Activated CD8-positive, alpha-beta T cell treated with anti-CD3 and anti-CD28 coated beads for 36 hours (primary cell): ENCODE results near the gene ZNF584. TPM values are rescaled to one million over a fixed set of nuclear protein-coding genes. Genes with fewer than 3 reads are reported as not detected.

Experiments used
- ATAC-seq: fragments of 200-7000 bp; cut with Tn5 transposase; one replicate; pipeline ENCODE4 v1.10.0; 2021; ENCODE audit warnings: mild to moderate bottlenecking, moderate library complexity
- CTCF ChIA-PET: fragments of 350-600 bp; sonication (Branson Sonifier 250); formaldehyde crosslinking; loops from one replicate; lab custom pipeline; 2021; ENCODE audit warnings: antibody characterized with exemption; lab: Charles Lee
- POLR2A ChIA-PET: fragments of 350-600 bp; sonication (Branson Sonifier 250); formaldehyde crosslinking; loops from one replicate; lab custom pipeline; 2021; ENCODE audit warnings: antibody characterized with exemption; lab: Charles Lee
- DNase-seq: peaks from one replicate; pipeline ENCODE4 v3.0.0-alpha.2; 2020
- H3K27ac Mint-ChIP-seq: one replicate; pipeline ENCODE4 v1.8.0; 2021; ENCODE audit warnings: mild to moderate bottlenecking, mixed read lengths
- H3K27me3 Mint-ChIP-seq: one replicate; pipeline ENCODE4 v1.8.0; 2021; ENCODE audit warnings: mixed read lengths
- H3K36me3 Mint-ChIP-seq: one replicate; pipeline ENCODE4 v1.8.0; 2021; ENCODE audit warnings: low read depth, mixed read lengths
- H3K4me1 Mint-ChIP-seq: one replicate; pipeline ENCODE4 v1.8.0; 2021; ENCODE audit warnings: low read depth, mixed read lengths
- H3K4me3 Mint-ChIP-seq: one replicate; pipeline ENCODE4 v1.8.0; 2021; ENCODE audit warnings: mild to moderate bottlenecking, moderate library complexity, mixed read lengths
- H3K9me3 Mint-ChIP-seq: one replicate; pipeline ENCODE4 v1.8.0; 2021; ENCODE audit warnings: mixed read lengths
- intact Hi-C: fragments of 100-400 bp; cut with micrococcal nuclease; formaldehyde crosslinking; loops from one replicate; pipeline ENCODE4 v1.10.0; 2022
- total RNA-seq, 2 experiments: library from RNA; stranded (reverse); gene quantifications; one replicate each; pipeline ENCODE4 v1.2.3, GENCODE V29; 2021
- TF ChIP-seq, protein P1 (sequence below): fragments of 200-600 bp; IDR thresholded peaks from one replicate; pipeline ENCODE4 v1.8.0; 2022; ENCODE audit warnings: antibody characterized with exemption, mild to moderate bottlenecking

The ZNF584 gene
- total RNA-seq, 2 experiments from 2014 or later: 12.0 to 14.3 TPM

DNA sequence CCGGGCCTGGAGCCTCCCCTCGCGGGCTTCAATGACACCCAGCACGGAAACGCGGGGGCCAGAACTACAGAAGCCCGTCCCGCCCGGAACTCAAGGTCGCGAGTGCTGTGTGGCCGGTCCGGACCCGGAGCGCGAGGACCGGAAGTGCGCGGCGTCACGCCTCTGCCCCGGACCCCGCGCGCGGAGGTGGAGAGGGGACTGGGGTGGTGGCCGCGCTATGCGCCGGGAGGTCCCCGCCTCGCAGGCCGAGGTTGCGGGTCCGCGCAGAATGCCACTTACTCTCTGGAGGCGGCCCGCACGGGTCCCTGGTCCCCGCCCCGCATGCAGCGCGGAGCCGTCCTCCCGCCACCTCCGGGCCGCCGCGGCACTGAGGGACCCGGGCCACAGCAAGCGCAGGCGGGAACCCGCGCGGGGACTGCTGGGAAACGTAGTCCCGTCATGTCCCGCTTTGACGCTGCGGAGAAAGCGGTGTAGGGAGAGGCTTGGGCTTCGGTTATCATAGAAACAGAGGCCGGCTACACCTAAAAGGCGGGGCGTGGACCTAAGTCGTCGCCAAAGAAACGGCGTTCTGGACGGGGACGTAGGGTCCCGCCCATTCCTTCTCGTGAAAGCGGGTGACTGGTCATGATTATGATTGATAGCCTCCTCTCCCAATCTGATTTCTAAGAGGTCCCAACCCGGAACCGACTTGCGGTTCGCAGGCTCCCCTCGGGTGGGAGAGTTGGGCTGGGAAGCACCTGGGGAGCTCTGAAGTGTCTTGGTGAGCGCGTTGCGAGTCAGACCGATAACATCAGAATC, 27.6 kb upstream of the ZNF584 start, which contains the start of gene ZNF837:
Gene ZNF837, minus strand, starts transcription at position 369 of the 798 bp plus-strand sequence. CDS start 11,698 bp downstream, outside the sequence.
- Mint-ChIP-seq H3K27ac (peak within 1 kb of the TSS; percentile 87), H3K4me3 (peak within 1 kb of the TSS; percentile 83), H3K4me1 (peaks cover 20% of the 10 kb centered on the region), H3K36me3 (no peaks in the 10 kb centered on the region), H3K27me3 (no peaks in the 10 kb centered on the region), H3K9me3 (no peaks in the 10 kb centered on the region)
- ATAC-seq: peak; percentile 88
- peak; percentile 99 for DNase-seq
- intact Hi-C loops: no loop called here
- ChIA-PET POLR2A (interaction anchor here (0.7 to 1.9 kb wide), 9 partner anchors 12 to 1977 kb away, joined by 3 to 16 read pairs (median 4); partner anchors contain the start of genes ZBTB45, ZNF497 and ZNF583), CTCF (no interaction called here)
- TF ChIP-seq, protein P1, sequence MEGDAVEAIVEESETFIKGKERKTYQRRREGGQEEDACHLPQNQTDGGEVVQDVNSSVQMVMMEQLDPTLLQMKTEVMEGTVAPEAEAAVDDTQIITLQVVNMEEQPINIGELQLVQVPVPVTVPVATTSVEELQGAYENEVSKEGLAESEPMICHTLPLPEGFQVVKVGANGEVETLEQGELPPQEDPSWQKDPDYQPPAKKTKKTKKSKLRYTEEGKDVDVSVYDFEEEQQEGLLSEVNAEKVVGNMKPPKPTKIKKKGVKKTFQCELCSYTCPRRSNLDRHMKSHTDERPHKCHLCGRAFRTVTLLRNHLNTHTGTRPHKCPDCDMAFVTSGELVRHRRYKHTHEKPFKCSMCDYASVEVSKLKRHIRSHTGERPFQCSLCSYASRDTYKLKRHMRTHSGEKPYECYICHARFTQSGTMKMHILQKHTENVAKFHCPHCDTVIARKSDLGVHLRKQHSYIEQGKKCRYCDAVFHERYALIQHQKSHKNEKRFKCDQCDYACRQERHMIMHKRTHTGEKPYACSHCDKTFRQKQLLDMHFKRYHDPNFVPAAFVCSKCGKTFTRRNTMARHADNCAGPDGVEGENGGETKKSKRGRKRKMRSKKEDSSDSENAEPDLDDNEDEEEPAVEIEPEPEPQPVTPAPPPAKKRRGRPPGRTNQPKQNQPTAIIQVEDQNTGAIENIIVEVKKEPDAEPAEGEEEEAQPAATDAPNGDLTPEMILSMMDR: no peak

DNA sequence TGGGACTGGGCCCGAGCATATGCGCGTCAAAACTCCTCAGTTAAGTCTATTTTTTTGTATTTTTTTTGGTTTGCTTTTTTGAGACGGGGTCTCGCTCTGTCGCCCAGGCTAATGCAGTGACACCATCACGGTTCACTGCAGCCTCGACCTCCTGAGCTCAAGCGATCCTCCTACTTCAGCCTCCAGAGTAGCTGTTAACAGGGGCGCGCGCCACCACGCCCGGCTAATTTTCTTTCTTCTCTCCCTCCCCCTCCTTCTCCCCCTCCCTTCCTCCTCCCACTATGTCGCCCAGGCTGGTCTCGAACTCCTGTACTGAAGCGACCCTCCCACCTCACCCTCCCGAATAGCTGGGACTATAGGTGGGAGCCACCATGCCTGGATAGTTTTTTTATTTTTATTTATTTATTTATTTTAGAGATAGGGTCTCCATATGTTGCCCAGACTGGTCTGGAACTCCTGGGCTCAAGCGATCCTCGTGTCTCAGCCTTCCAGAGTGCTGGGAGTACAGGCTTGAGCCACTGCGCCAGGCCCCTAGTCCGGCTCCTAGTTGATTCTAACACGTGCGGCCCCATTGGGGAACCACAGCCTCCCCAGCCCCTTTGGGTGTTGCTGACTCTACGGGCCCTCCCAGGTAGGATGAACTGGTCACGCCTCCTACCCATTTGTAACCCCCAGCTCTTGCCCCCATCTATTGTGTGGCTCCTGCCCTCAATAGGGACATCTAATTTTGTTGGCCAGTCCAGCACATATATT, 26.8 kb upstream of the ZNF584 start:
- Mint-ChIP-seq H3K27me3 (no peaks in the 10 kb centered on the region), H3K9me3 (no peaks in the 10 kb centered on the region), H3K36me3 (no peaks in the 10 kb centered on the region), H3K4me3 (peak overlapping the region; percentile 83), H3K4me1 (peaks cover 20% of the 10 kb centered on the region), H3K27ac (peak overlapping the region; percentile 86)
- ChIA-PET POLR2A (interaction anchor here (0.7 to 1.5 kb wide), 9 partner anchors 9 to 1978 kb away, joined by 3 to 5 read pairs (median 3); partner anchors contain the start of genes ZBTB45 and ZNF583), CTCF (no interaction called here)
- ATAC-seq (no peak), DNase-seq (no peak)
- intact Hi-C loops: no loop called here
- TF ChIP-seq, protein P1: no peak

DNA sequence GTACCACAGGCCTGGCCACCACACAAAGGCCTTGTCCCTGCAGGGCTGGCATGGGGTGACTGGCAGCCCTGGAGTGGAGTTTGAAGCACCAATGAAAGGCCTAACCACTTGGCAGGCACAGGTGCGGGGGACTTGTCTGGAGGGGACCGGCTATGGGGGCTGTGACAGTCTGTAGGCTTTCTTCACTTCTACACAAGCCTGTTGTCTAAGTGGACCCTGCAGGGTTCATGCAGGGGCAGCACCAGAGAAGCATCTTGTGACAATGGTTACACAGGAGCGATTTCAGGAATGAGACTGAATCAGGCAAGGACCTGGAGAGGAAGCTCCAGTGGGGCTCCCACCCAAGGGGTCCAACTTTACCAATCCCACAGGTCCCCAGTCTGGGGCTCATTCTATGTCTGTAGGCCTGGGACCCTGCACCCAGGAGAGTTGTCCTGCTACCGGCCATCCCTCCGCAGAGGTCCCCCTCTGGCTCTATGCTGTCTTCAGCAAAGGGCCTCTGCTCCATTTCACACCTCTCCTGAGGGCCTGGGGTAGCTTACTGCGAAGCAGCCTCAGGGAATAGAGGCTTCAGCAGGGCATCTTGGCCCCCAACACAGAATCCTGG, 25.3 kb upstream of the ZNF584 start:
- peaks cover 13% of the 10 kb centered on the region for H3K36me3 Mint-ChIP-seq
- peaks cover 23% of the 10 kb centered on the region for H3K4me1 Mint-ChIP-seq
- DNase-seq: no peak
- TF ChIP-seq, protein P1: no peak
- POLR2A ChIA-PET: interaction anchor here (1.5 kb wide), 1 partner anchor 8 kb away, joined by 3 read pairs; no protein-coding TSS in a partner anchor
- intact Hi-C loops: no loop called here
- no peak for ATAC-seq
- H3K9me3 Mint-ChIP-seq: no peaks in the 10 kb centered on the region
- H3K4me3 Mint-ChIP-seq: peak overlapping the region; percentile 83
- no peak overlapping the region for H3K27ac Mint-ChIP-seq
- no peaks in the 10 kb centered on the region for H3K27me3 Mint-ChIP-seq
- CTCF ChIA-PET: no interaction called here

DNA sequence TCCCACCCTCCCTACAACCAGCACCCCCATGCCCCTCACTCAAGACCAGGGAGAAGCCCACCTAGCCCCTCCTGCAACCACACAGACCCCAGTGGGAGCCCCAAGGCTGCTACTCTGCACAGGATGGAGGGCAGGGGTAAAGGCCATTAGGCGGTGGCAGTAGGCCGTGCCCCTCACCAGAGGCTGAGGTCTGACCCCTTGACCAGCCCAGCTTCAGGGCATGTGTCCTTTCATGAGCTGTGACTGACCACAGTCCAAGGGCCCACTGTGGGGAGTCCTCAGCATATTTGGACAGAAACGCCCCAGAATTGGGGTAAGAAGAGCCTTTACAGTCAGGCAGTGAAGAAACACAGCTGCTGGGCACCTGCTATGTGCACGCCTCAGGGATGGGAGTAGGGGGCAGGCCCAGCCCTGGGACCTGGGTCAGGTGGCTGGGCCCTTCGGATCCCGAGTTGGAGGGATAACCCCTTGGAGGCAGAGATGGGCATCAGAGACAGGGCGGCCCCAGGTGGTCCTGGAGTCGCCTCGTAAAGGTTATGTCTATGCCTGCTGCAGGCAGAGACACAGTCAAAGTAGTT, 23.0 kb upstream of the ZNF584 start:
- POLR2A ChIA-PET: interaction anchor here (1.4 to 5.0 kb wide), 5 partner anchors 12 to 134 kb away, joined by 3 to 45 read pairs (median 7); partner anchors contain the start of genes RNF225 and ZBTB45
- peaks cover 30% of the 10 kb centered on the region for H3K36me3 Mint-ChIP-seq
- no peaks in the 10 kb centered on the region for H3K9me3 Mint-ChIP-seq
- peak overlapping the region; percentile 98 for H3K27ac Mint-ChIP-seq
- no peak for ATAC-seq
- peaks cover 28% of the 10 kb centered on the region for H3K4me1 Mint-ChIP-seq
- DNase-seq: no peak
- H3K27me3 Mint-ChIP-seq: no peaks in the 10 kb centered on the region
- TF ChIP-seq, protein P1: no peak
- intact Hi-C loops: loop anchor here (5.0 kb wide), 1 partner anchor 78 kb away; the partner anchor contains the start of gene ERVK3-1
- CTCF ChIA-PET: no interaction called here
- peak overlapping the region; percentile 97 for H3K4me3 Mint-ChIP-seq
